Immature natural killer cell (primary cell): ENCODE measurements around the gene AQP6. TPM values are rescaled to one million over a fixed set of nuclear protein-coding genes. Genes with fewer than 3 reads are reported as not detected.

Experiments used
- DNase-seq, 3 donors: peaks; one replicate each; pipeline ENCODE4 v3.0.0; 2022; ENCODE audit warnings: mixed read lengths in 1 of 3
- H3K27ac Mint-ChIP-seq, 6 donors: one replicate each; pipeline ENCODE4 v1.8.0; 2020; ENCODE audit warnings: mixed read lengths in 6 of 6, mild to moderate bottlenecking in 5 of 6, inconsistent platforms in 4 of 6, moderate library complexity in 3 of 6
- H3K27me3 Mint-ChIP-seq, 3 donors: one replicate each; pipeline ENCODE4 v1.8.0; 2020 to 2021; ENCODE audit warnings: low read depth in 3 of 3, mild to moderate bottlenecking in 3 of 3, mixed read lengths in 3 of 3, moderate library complexity in 3 of 3, inconsistent platforms in 1 of 3
- H3K36me3 Mint-ChIP-seq, 3 donors: one replicate each; pipeline ENCODE4 v1.8.0; 2020; ENCODE audit warnings: mixed read lengths in 3 of 3, inconsistent platforms in 2 of 3, mild to moderate bottlenecking in 2 of 3
- H3K4me1 Mint-ChIP-seq, 2 donors: one replicate each; pipeline ENCODE4 v1.8.0; 2020; ENCODE audit warnings: inconsistent platforms in 2 of 2, mild to moderate bottlenecking in 2 of 2, mixed read lengths in 2 of 2, moderate library complexity in 1 of 2
- H3K4me3 Mint-ChIP-seq, 5 donors: one replicate each; pipeline ENCODE4 v1.8.0; 2020; ENCODE audit warnings: mild to moderate bottlenecking in 5 of 5, mixed read lengths in 5 of 5, inconsistent platforms in 3 of 5, moderate library complexity in 3 of 5
- H3K9me3 Mint-ChIP-seq, 6 donors: one replicate each; pipeline ENCODE4 v1.8.0; 2020; ENCODE audit warnings: mild to moderate bottlenecking in 6 of 6, mixed read lengths in 6 of 6, inconsistent platforms in 4 of 6, moderate library complexity in 3 of 6
- polyA plus RNA-seq, 3 donors: library from polyadenylated mRNA; unstranded; fragments of 300-500 nt; fragmentation: Illumina TruSeq; gene quantifications; one replicate each; pipeline ENCODE4 v1.2.3, GENCODE V29; 2021

The AQP6 gene
- polyA plus RNA-seq, 3 donors from 2014 or later, result not detected

DNA sequence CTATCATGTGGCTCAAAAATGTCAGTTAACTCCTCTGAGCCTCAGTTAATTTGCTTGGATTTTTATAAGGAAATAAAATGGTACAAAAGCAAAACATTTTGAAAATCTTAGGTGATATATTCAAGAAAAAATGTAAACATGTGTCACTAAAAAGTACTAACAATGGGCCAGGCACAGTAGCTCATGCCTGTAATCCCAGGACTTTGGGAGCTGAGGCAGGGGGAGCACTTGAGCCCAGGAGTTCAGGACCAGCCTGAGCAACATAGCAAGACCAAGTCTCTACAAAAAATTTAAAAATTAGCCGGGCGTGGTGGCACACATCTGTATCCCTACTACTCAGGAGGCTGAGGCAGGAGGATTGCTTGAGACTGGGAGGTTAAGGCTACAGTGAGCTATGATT lies 25.7 kb downstream of the AQP6 start:
- Mint-ChIP-seq H3K4me3 (no peak overlapping the region), H3K4me1 (no peaks in the 10 kb centered on the region), H3K27ac (no peak overlapping the region), H3K27me3 (no peaks in the 10 kb centered on the region), H3K36me3 (peaks cover 9 to 23% (median 21%) of the 10 kb centered on the region in 3 donors), H3K9me3 (no peaks in the 10 kb centered on the region)
- DNase-seq, result no peak

DNA sequence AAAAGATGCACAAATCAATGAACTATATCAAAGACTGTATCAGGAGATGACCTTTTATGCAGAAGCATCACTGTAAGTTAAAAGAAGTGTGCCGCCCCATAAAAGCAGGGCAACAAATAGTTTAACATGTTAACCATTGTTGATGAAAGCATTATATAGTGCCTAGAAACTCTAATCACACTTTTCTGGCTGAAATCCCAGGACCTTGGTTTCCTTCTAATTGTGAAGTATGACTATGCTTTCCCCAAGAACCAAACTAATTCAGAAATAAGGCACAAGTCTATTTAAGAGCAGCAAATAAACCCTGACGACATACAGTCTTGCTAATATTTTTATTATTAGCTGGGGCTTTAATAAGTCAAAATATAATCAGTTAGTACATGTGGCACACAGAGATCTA lies 30.8 kb downstream of the AQP6 start:
- no peak overlapping the region for H3K27ac Mint-ChIP-seq
- H3K4me3 Mint-ChIP-seq, result no peak overlapping the region
- H3K9me3 Mint-ChIP-seq, result no peaks in the 10 kb centered on the region
- peaks cover 0 to 15% (median 7%) of the 10 kb centered on the region in 3 donors for H3K36me3 Mint-ChIP-seq
- H3K4me1 Mint-ChIP-seq, result peaks cover 0 to 6% of the 10 kb centered on the region in 2 donors
- no peak for DNase-seq
- no peaks in the 10 kb centered on the region for H3K27me3 Mint-ChIP-seq

DNA sequence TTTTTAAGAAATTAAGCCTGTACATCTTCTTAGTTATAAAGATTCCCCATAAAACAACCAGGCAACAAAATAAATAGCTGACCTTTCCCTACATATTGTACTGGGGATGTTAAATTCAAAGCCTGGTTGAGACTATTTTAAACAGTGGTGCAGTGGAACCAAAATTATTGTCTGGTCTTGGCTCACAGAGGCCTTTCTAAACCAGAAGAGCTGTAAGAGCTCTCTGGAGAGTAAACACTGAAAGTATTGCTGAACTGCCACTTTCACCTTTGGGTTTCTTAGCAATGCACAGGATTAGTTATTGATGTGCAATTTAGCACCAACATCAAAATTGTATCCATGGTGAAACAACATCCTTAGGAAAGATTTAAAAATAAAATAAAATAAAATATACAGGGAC lies 31.9 kb downstream of the AQP6 start:
- Mint-ChIP-seq H3K9me3 (no peaks in the 10 kb centered on the region), H3K36me3 (peaks cover 3 to 15% (median 7%) of the 10 kb centered on the region in 3 donors), H3K27ac (no peak overlapping the region), H3K27me3 (no peaks in the 10 kb centered on the region), H3K4me3 (no peak overlapping the region), H3K4me1 (peaks cover 0 to 6% of the 10 kb centered on the region in 2 donors)
- DNase-seq, result no peak

DNA sequence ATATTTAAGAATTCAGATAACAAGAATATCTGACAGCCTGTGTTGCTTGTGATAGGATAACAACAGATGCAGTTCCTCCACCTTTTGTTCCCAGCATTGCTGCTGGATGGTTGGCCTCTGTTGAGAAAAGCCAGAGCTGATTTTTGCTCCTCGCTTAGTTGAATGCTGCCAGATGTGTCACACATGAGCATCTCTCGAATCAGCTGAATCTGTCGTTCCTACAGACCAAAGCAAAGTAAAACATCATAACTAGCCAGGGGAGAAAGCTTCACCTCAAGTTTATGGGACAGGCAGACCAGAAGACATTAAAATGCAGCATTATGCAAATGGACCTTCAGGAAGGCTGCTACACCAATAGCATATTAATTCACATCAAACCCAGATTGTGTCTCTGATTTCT lies 32.4 kb downstream of the AQP6 start:
- DNase-seq, result no peak
- Mint-ChIP-seq H3K36me3 (peaks cover 6 to 15% (median 7%) of the 10 kb centered on the region in 3 donors), H3K27me3 (no peaks in the 10 kb centered on the region), H3K4me3 (no peak overlapping the region), H3K9me3 (no peaks in the 10 kb centered on the region), H3K4me1 (peaks cover 0 to 6% of the 10 kb centered on the region in 2 donors), H3K27ac (no peak overlapping the region)

DNA sequence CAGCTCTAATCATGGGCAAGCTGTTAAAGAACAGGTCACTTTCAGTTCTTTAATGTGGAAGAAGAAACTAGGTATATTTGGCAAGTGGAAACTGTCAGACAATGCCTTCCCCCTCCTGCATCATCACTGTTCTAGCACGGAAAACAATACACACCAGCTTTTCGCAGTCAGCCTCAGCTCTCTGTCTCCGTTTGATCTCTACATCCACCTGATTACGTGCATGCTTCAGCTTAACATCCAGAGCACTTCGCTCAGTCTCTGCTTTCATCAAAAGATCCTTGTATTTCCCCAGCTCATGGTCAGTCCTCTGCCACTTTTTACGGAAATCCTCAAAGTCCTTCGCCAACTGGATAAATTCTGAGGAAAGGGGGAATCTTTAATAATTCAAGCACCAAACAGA lies 33.5 kb downstream of the AQP6 start:
- H3K36me3 Mint-ChIP-seq, result peaks cover 4 to 11% (median 6%) of the 10 kb centered on the region in 3 donors
- no peak overlapping the region for H3K4me3 Mint-ChIP-seq
- H3K9me3 Mint-ChIP-seq, result no peaks in the 10 kb centered on the region
- DNase-seq, result no peak
- no peaks in the 10 kb centered on the region for H3K27me3 Mint-ChIP-seq
- H3K4me1 Mint-ChIP-seq, result peaks cover 0 to 6% of the 10 kb centered on the region in 2 donors
- no peak overlapping the region for H3K27ac Mint-ChIP-seq

DNA sequence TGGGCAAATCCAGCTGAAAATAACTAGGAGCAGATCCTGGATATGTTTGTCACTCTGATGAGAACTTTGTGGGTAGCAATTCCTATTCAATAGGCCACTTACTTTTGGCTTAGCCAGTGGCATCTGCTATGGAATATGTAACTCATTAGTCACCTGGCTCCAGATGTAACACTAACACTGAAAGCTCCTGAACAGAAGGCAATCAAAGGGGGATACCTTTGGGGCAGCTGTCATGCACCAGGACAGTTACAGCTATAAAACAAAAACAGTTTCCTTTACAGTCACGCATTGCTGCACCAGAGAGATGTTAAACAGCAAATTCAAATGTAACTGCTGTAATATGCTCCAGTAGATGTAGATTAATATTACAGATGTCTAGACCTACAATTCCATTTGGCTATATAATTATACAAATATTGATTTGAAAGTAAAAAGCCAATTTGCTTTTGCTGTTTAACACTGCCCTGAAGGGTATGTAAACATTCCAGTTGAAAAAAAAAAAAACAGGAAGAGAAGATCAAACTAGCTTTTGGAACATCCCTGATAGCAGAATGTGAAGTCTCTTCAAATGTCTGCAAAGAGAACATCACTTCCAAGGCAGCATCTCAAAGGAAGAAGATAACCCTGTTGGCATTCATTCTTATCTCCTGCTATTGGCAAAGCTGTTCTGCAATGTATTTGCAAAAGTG lies 34.2 kb downstream of the AQP6 start:
- H3K27ac Mint-ChIP-seq, result peak overlapping the region in 2 of 6 donors; percentile 18 to 51
- H3K4me3 Mint-ChIP-seq, result no peak overlapping the region
- peaks cover 0 to 6% of the 10 kb centered on the region in 2 donors for H3K4me1 Mint-ChIP-seq
- H3K36me3 Mint-ChIP-seq, result peaks cover 4 to 9% (median 6%) of the 10 kb centered on the region in 3 donors
- H3K9me3 Mint-ChIP-seq, result no peaks in the 10 kb centered on the region
- no peaks in the 10 kb centered on the region for H3K27me3 Mint-ChIP-seq
- DNase-seq, result no peak

DNA sequence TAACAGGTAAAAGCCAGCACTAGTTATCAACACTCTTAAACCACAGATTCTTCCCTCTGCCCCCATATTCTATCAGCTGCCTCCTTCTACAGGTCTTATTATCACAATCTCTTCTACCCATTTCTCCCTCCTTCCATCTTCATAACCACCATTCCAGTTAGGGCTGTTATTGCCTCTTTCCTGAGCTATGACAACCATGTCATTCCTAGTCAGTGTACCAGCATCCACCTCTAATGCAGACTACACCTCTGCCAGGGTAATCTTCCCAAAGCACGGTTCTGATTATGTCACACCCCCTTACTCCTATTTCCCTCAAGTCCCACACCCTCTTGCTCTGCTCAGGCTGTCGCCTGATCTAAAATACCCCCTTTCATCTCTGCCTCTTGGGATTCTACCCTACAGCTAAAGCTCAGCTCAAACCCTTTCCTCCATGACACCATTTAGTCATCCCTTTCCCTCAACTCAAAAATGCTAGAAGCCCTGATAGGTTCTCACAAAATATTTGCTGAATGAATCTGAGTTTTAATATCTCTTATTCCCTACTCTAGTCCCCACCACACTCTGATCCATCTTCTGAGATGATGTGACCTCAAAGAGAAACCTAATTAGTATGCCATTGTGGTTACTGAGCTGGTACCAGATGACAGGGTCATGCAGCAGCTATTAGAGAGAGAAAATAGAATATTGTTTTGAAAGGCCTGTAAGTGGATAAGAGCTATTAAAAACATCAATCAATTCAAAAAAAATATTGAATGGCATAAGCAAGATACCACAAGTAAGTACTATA lies 40.8 kb downstream of the AQP6 start:
- H3K4me1 Mint-ChIP-seq, result peaks cover 0 to 8% of the 10 kb centered on the region in 2 donors
- no peak overlapping the region for H3K4me3 Mint-ChIP-seq
- H3K9me3 Mint-ChIP-seq, result no peaks in the 10 kb centered on the region
- DNase-seq, result no peak
- peaks cover 0 to 9% (median 6%) of the 10 kb centered on the region in 3 donors for H3K36me3 Mint-ChIP-seq
- peak overlapping the region in 2 of 6 donors; percentile 7 to 53 for H3K27ac Mint-ChIP-seq
- H3K27me3 Mint-ChIP-seq, result no peaks in the 10 kb centered on the region

DNA sequence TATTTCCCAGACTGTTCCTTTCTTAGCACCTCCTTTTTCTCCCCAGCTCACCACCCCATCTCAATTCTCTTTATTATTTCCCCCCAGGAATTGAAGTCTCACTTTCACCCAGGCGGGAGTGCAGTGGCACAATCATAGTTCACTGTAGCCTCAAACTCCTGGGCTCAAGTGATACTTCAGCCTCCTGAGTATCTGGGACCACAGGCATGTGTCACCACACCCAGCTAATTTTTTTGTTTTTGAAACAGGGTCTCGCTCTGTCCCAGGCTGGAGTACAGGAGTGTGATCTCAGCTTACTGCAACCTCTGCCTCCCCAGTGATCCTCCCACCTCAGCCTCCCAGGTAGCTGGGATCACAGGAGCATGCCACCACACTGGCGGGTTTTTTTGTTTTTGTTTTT lies 41.6 kb downstream of the AQP6 start:
- no peaks in the 10 kb centered on the region for H3K27me3 Mint-ChIP-seq
- peaks cover 0 to 8% of the 10 kb centered on the region in 2 donors for H3K4me1 Mint-ChIP-seq
- no peak for DNase-seq
- peaks cover 0 to 9% (median 6%) of the 10 kb centered on the region in 3 donors for H3K36me3 Mint-ChIP-seq
- H3K9me3 Mint-ChIP-seq, result no peaks in the 10 kb centered on the region
- no peak overlapping the region for H3K4me3 Mint-ChIP-seq
- H3K27ac Mint-ChIP-seq, result peak overlapping the region in 1 of 6 donors; percentile 41

DNA sequence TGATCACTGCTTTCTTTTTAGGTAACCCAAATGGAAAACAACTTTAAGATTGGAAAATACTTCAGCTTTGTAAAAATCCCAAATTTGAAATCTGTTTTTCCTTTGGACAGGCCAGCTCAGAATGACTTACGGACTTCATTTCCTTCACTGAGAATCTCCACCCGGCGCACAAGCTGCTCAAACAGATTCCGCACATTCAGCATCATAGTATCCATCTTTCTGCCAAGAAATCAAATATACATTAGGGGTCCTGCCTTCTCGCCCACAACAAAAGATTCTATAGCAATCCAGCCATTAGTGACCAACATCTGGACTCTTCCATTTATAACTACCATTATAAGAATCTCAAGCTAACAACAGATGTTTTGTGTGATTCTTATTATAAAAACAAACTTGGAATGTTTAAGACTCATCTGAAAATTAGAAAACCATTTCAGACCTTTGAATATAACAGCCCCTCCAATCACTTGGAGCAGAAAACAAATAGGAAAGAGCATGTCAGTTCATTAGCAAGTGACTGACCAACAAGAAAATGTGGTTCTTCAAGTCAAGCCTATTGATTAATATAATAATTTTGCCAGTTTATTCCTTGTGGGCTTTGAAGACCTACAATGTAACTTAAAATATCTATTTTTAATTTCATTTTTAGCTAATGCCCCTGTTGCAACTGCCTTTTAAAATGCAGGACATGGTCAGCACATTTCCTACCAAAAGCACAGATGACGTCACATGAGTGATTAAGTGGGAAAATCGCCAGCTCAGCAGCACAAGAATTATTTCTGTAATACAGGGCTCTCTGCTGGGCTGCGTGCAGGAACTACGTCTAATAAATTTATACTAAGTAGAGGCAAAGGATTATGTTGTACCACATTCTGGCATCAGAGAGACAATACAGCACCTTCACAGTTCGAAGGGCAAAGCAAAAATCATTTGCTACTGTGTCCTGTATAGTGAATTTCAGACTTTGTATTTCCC lies 44.0 kb downstream of the AQP6 start:
- peak overlapping the region in 1 of 6 donors; percentile 19 for H3K27ac Mint-ChIP-seq
- H3K9me3 Mint-ChIP-seq, result no peaks in the 10 kb centered on the region
- no peaks in the 10 kb centered on the region for H3K27me3 Mint-ChIP-seq

DNA sequence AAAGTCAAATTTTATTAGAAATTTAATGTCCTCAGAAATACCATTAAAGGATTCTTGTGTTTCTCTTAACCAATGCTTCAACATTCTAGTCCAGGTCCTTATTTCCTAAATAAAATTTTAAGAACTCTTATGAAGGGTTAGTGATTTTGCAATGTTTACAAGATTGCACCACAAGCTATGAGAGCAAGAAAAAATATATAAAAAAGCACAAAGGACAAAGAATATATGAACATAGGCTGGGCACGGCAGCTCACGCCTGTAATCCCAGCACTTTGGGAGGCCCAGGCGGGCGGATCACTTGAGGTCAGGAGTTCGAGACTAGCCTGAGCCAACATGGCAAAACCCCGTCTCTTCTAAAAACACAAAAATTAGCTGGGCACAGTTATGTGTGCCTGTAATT lies 44.9 kb downstream of the AQP6 start:
- Mint-ChIP-seq H3K27ac (no peak overlapping the region), H3K4me1 (peaks cover 0 to 8% of the 10 kb centered on the region in 2 donors), H3K4me3 (no peak overlapping the region), H3K36me3 (peaks cover 0 to 9% (median 0%) of the 10 kb centered on the region in 3 donors), H3K9me3 (no peaks in the 10 kb centered on the region), H3K27me3 (no peaks in the 10 kb centered on the region)
- DNase-seq, result no peak

More for the DNA sequence above, 44.0 kb downstream of the AQP6 start:
- peaks cover 0 to 8% of the 10 kb centered on the region in 2 donors for H3K4me1 Mint-ChIP-seq
- H3K4me3 Mint-ChIP-seq, result no peak overlapping the region
- H3K36me3 Mint-ChIP-seq, result peaks cover 0 to 9% (median 0%) of the 10 kb centered on the region in 3 donors
- no peak for DNase-seq

DNA sequence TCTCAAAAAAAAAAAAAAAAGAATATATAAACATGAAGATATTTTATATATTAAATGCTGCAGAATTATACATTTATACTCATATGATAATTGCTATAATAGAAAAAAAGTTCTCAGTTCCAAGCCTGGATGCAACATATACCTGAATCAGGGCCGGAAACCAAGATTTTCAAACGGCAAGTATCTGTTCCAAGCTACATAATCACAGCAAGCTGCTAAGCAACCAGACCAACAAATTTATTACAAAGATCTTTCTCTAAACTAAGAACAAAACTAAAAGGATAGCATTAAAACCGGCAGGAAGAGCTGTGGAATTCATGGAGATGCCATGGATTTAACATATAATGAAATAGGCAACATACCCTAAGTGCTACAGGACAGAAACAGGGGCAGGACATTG lies 45.4 kb downstream of the AQP6 start:
- H3K36me3 Mint-ChIP-seq, result peaks cover 0 to 9% (median 0%) of the 10 kb centered on the region in 3 donors
- peaks cover 0 to 8% of the 10 kb centered on the region in 2 donors for H3K4me1 Mint-ChIP-seq
- DNase-seq, result no peak
- H3K9me3 Mint-ChIP-seq, result no peaks in the 10 kb centered on the region
- H3K27me3 Mint-ChIP-seq, result peaks cover 0 to 1% (median 0%) of the 10 kb centered on the region in 3 donors
- no peak overlapping the region for H3K4me3 Mint-ChIP-seq
- no peak overlapping the region for H3K27ac Mint-ChIP-seq

DNA sequence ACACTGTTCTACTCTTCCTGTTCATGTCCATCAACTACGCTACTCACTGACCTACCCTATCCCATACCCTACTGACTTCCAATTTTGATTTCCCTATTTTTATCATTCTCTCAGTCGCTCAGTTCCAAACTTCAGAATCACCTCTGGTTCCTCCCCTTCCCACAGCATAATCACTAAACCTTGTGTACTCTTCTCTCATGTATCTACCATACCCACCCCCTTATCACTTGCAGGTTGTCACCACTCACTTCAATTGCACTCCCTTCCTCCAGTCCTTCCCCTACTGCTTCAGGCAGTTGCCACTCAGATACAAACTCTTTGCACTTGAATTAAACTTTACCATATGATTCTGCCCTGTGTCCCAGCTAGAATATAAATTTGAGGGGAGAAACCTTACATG lies 46.2 kb downstream of the AQP6 start:
- no peak overlapping the region for H3K4me3 Mint-ChIP-seq
- H3K27ac Mint-ChIP-seq, result no peak overlapping the region
- no peaks in the 10 kb centered on the region for H3K9me3 Mint-ChIP-seq
- H3K36me3 Mint-ChIP-seq, result peaks cover 0 to under 1% (median 0%) of the 10 kb centered on the region in 3 donors
- DNase-seq, result no peak
- H3K4me1 Mint-ChIP-seq, result peaks cover under 1 to 3% of the 10 kb centered on the region in 2 donors
- peaks cover 0 to 1% (median 0%) of the 10 kb centered on the region in 3 donors for H3K27me3 Mint-ChIP-seq

DNA sequence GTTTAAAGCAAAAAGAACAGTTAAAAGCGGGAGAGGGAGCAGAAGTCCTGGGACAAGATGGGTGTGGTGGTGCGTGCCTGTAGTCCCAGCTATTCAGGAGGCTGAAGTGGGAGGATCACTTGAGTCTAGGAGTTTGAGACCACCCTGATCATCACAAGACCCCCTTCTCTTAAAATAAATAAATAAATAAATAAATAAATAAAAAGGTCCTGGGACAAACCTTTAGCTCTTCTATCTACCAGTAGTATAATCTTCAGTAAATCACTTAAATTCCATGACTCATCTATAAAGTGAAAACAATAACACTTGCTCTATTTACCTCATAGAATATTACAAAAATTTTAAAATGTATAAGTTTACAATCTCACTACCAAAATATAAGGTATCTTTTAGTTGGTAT lies 46.8 kb downstream of the AQP6 start:
- no peaks in the 10 kb centered on the region for H3K9me3 Mint-ChIP-seq
- H3K4me3 Mint-ChIP-seq, result no peak overlapping the region
- H3K36me3 Mint-ChIP-seq, result no peaks in the 10 kb centered on the region
- H3K4me1 Mint-ChIP-seq, result peaks cover 5 to 6% of the 10 kb centered on the region in 2 donors
- no peak for DNase-seq
- H3K27me3 Mint-ChIP-seq, result peaks cover 0 to 1% (median under 1%) of the 10 kb centered on the region in 3 donors
- H3K27ac Mint-ChIP-seq, result peak overlapping the region in 1 of 6 donors; percentile 47
